Skin epidermis (tissue), 12 donors: ENCODE data around the gene BTN2A1.
A peak's percentile ranks its signal among the peaks of the same experiment; 100 is the strongest.
"Not testable (repeated sequence)": the region's sequence is repeated elsewhere in the genome, so short reads cannot be mapped to it uniquely, and the experiment has no call there.

Experiments
- H3K27ac ChIP-seq, 21 experiments: fragments of 200-600 bp; sonication (generic) in 11 of 21; one replicate each; pipeline ENCODE4 v1.5.0; 2020; ENCODE audit warnings: mild to moderate bottlenecking in 3 of 21, inconsistent platforms in 2 of 21, moderate library complexity in 2 of 21
- H3K4me3 ChIP-seq, 7 experiments: fragments of 200-600 bp; sonication (generic) in 2 of 7; one replicate each; pipeline ENCODE4 v1.5.0; 2020; ENCODE audit warnings: inconsistent platforms in 2 of 7, mild to moderate bottlenecking in 2 of 7, moderate library complexity in 1 of 7

BTN2A1 gene

DNA sequence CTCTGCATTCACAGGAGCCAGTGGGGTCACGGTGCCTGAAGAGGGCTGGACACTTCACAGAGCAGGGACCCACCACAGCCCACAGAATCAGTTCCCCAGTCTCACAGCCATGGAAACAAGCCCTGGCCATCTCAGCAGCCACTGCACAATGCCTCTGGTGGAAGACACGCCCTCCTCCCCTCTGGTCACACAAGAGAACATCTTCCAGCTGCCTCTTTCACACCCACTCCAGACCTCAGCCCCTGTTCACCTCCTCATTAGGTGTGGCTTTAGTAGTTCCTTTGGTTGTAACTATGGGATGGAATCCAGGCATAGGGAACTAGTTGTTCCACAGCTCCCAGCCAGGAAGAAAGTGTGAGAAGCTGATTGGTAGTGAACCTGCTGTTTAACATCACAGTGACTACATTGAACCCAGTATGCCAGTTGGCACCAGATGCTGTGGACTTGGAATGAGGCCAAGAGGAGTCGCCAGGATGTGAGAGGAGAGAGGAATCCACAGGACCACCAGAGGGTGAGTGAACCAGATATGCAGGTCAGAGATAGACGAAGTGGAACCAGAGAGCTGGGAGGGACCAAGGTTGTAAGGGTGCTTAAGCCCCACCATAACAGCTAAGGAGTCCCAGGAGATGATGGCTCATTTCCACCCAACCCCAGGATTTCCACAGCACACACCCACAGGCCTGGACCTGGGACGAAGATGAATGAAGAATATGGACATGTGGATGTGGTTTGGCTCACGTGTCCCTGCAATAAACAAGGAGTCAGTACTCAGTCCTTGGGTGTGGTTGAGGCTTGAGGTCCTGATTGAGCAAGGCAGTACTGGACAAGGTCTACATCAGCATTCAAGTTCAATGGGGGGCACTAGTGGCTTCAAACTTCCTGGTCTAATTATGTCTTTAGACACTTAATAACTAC lies 26.2 kb upstream of the BTN2A1 start:
- H3K27ac ChIP-seq: no peak overlapping the region
- H3K4me3 ChIP-seq: no peak overlapping the region

DNA sequence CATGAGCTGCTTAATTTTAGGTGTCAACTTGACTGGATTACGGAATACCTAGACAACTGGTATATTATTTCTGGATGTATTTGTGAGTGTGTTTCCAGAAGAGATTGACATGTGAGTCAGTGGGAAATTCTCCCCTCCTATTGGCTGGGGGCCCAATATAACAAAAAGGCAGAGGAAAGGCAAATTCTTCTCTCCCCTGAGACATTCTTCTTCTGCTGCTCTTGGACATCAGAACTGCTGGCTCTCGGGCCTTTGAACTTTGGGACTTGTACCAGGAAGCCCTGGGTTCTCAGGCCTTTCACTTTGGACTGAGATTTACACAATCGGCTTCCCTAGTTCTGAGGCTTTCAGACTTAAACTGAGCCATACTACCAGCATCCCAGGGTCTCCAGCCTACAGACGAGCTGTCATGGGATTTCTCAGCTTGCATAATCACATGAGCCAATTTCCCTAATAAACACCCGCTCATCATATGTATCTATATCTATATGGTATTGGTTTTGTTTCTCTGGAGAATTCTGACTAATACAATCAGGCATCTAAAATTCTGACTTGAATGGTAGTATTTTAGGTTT lies 25.0 kb upstream of the BTN2A1 start:
- H3K4me3 ChIP-seq: no peak overlapping the region
- no peak overlapping the region for H3K27ac ChIP-seq

GRCh38 chr6:26433680-26434079 lies 24.1 kb upstream of the BTN2A1 start:
- not testable (repeated sequence) for H3K27ac ChIP-seq, H3K4me3 ChIP-seq

GRCh38 chr6:26436018-26436417 lies 21.7 kb upstream of the BTN2A1 start:
- H3K27ac ChIP-seq: no peak overlapping the region
- no peak overlapping the region for H3K4me3 ChIP-seq

DNA sequence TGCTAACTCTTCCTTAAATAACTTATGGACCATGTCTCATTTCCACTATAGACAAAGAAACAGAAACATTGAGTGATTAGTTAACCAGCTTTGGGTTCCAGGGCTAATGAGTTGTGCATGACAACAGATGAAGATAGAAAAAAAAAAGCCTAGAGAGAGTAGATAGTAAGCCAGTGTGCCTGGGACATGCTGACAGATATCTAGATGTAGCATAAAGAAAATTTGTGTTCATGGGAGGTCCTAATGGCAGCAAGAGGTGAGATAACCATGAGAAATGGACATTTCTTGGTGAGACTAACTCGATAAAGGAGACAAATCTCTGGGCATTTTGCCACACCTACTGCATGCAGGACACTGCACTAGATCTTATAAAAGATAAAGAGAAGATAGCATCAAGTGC lies 20.2 kb upstream of the BTN2A1 start:
- Histone ChIP-seq H3K4me3 (no peak overlapping the region), H3K27ac (no peak overlapping the region)

DNA sequence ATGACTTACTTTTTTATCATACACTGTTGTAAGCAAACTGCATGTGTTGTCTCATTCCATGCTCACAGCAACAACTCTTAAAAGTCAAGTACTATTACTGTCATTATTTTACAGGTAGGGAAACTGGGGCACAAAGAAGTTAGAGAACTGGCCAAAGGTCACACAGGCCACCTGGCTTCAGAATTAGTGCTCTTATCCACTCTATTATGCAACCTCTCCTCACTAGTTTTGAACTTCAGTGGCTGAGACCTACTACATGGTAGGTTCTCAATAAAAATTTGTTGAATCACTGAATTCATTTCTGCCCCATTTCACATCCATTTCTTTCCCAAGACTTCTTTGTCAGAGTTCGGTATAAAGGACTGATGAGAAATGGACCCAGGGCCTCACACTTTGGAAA lies 19.8 kb upstream of the BTN2A1 start:
- Histone ChIP-seq H3K27ac (no peak overlapping the region), H3K4me3 (no peak overlapping the region)

GRCh38 chr6:26439151-26440125 lies 18.3 kb upstream of the BTN2A1 start:
- H3K27ac ChIP-seq: peak overlapping the region in 19 of 21 experiments; percentile 64 to 98 (median 85)
- H3K4me3 ChIP-seq: peak overlapping the region; percentile 37 to 54 (median 48)

DNA sequence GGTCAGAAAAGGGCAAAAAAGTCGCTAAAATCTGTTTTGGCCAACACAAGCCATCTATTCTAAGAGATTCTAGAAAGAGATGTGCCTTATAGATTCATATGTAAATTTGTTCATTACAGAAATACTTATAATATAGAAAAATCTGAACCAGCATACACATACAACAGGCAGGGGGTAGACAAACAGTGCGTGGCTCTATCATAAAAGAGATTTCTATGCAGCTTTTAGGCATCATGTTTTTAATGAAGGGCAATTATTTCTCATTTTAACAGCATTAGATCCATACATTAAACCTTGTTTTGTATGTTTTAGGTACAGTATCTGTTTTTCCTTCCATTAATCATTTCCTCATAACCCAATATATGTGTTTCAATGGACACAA lies 16.8 kb upstream of the BTN2A1 start:
- peak overlapping the region; percentile 48 to 98 (median 85) for H3K27ac ChIP-seq

DNA sequence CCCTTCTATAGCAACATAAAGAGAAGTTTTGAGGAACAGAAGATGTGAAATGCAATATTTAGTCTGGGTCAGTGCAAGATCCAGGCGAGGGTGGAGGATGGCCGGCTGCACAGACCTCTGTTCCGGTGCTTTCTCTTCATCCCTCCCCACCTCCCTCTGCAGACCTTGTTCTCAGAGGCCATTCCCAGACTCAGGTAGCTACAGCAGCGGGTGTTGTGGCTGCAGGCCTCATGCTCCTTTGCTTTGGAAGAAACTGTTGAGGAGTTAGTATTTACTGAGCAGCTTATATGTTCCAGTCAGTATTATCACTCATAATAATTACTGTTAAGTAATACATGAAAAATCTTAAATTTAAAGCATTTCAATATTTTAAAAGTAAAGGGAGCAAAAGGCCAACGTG lies 15.8 kb upstream of the BTN2A1 start:
- peak overlapping the region in 5 of 21 experiments; percentile 84 to 98 (median 96) for H3K27ac ChIP-seq

More for the DNA sequence above, 16.8 kb upstream of the BTN2A1 start:
- peak overlapping the region; percentile 37 to 54 (median 48) for H3K4me3 ChIP-seq

GRCh38 chr6:26445934-26446667 lies 11.7 kb upstream of the BTN2A1 start:
- peak overlapping the region in 2 of 21 experiments; percentile 11 to 69 for H3K27ac ChIP-seq

More for the DNA sequence above, 15.8 kb upstream of the BTN2A1 start:
- peak overlapping the region in 5 of 7 experiments; percentile 39 to 54 (median 51) for H3K4me3 ChIP-seq

DNA sequence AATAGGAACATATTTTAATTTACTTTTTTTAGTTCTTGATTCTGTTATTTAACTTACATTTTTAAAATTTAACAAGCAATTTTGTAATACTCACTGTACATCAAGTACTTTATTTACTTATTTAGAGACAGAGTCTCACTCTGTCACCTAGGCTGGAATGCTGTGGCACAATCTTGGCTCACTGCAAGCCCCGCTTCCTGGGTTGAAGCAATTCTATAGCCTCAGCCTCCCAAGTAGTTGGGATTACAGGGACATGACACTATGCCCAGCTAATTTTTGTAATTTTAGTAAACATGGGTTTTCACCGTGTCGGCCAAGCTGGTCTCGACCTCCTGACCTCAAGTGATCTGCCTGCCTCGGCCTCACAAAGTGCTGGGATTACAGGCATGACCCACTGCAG lies 10.5 kb upstream of the BTN2A1 start:
- Histone ChIP-seq H3K4me3 (no peak overlapping the region), H3K27ac (no peak overlapping the region)

More at GRCh38 chr6:26445934-26446667, 11.7 kb upstream of the BTN2A1 start:
- H3K4me3 ChIP-seq: no peak overlapping the region

DNA sequence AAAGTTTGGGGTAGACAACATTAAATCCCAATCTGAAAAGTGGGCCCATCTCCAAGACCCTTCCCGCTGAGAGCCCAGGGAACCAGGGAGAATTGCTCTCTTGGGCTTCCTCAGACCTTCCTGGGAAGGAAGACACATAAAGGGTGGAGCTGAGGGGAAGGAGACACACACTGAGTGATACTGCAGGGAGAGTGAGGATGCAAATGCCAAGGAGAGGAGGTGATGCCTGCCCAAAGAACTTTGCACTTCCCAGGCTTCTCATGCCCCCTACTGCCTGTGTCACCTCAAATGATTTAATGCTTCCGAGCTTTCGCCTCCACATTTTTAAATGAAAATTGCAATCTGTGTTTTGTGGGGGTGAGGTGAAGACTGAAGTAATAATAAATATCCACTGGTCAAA lies 7.5 kb upstream of the BTN2A1 start:
- H3K4me3 ChIP-seq: no peak overlapping the region
- no peak overlapping the region for H3K27ac ChIP-seq

DNA sequence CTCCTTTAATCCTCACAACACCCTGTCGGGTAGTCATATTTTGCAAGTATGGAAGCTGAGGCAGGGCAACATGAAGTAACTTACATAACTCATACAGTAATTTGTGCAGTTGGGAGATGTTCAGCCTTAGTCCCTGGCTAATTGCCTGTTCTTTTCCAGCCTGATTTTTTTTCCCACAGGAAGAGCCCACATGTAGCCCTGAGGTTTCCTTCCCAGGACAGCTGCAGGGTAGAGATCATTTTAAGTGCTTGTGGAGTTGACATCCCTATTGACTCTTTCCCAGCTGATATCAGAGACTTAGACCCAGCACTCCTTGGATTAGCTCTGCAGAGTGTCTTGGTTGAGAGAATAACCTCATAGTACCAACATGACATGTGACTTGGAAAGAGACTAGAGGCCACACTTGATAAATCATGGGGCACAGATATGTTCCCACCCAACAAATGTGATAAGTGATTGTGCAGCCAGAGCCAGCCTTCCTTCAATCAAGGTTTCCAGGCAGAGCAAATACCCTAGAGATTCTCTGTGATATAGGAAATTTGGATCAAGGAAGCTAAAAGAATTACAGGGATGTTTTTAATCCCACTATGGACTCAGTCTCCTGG lies 5.0 kb upstream of the BTN2A1 start:
- H3K27ac ChIP-seq: no peak overlapping the region
- H3K4me3 ChIP-seq: no peak overlapping the region

DNA sequence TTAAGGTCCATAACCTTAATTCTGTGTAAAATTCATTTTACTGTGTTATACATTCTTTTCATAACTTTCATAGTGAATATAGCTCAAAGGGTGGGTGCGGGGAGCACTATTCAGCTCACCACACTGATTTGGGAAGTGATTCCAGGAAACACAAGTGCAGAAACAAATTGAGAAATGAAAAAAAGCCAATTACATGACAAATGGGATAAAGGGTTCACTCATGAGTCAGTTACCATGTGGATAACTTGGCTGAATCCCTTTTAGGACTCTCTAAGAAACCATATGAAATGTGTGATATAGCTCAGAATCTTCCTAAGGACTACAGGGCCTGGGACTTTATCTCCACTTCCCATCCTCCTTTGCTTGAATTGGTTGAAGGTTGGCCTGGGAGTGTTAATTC lies 3.1 kb upstream of the BTN2A1 start:
- H3K4me3 ChIP-seq: no peak overlapping the region
- H3K27ac ChIP-seq: no peak overlapping the region

DNA sequence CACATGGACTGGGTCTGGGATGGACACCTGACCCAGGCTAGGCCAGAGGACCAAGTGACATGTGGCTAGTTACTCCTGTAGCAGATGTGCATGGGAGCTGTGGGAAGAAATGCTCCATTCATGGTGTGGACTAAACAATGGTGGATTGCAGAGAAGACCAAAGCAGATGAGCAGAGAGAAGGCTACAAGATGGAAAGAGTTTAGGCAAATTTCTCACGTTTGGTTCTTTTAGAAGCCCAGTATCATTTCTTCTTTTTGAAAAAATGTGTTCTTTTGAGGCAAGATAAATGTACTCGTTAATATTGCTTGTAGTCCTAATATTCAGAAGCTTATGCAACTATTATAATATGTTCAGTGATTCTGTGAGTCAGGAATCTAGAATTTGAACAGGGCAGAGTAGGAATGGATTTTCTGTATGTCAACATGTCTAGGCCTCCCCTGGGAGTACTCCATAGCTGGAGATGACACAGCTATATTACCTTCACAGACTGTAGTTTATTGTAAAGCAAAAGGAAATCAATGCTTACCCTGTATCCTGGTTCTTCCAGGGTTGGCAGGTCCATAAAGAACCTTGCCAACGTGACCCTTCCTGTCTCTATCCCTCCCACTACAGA lies 2.3 kb upstream of the BTN2A1 start:
- peak overlapping the region in 1 of 21 experiments; percentile 20 for H3K27ac ChIP-seq
- H3K4me3 ChIP-seq: no peak overlapping the region

- Histone ChIP-seq H3K27ac (peak overlapping the region in 20 of 21 experiments; percentile 90 to 99 (median 97)), H3K4me3 (peak overlapping the region; percentile 55 to 87 (median 75))
Measured at GRCh38 chr6:26457264-26457805, 420 bp upstream of the BTN2A1 start.

GRCh38 chr6:26459023-26459810 lies 1.5 kb downstream of the BTN2A1 start:
- Histone ChIP-seq H3K4me3 (peak overlapping the region; percentile 55 to 87 (median 75)), H3K27ac (peak overlapping the region in 6 of 21 experiments; percentile 95 to 99 (median 98))
